Ovary (tissue), 3 donors: ENCODE results near the gene LGR6.

ENCODE experiments used
- CTCF ChIP-seq, 3 donors: fragments of 450-650 bp in 2 of 3; fragments of 200-600 bp in 1 of 3; IDR thresholded peaks; one replicate each; pipeline versions ENCODE4 v1.5.1 to v1.8.0; 2016 to 2022; ENCODE audit warnings: antibody characterized with exemption in 3 of 3, mild to moderate bottlenecking in 1 of 3
- EP300 ChIP-seq: sonication (generic); formaldehyde crosslinking; IDR thresholded peaks from one replicate; pipeline ENCODE4 v1.6.1; 2017; ENCODE audit warnings: antibody characterized with exemption
- POLR2A ChIP-seq: fragments of 450-650 bp; IDR thresholded peaks from one replicate; pipeline ENCODE4 v1.6.1; 2017; ENCODE audit warnings: antibody characterized with exemption, mild to moderate bottlenecking, moderate library complexity
- donor health status: DM: no; HTN: no; CAD: no.

- TF ChIP-seq POLR2A: no peak
- TF ChIP-seq CTCF (IDR thresholded peaks at IDR 0.05): no peak
- TF ChIP-seq EP300: no peak
Measured at GRCh38 chr1:202221911-202222909, 28.6 kb downstream of the LGR6 start.
